GM19193 (cell line): ENCODE data around the gene ADD3.

Experiments used
- POLR2A ChIP-seq: IDR thresholded peaks from 4 replicates; pipeline ENCODE4 v1.6.1; 2011; ENCODE audit not compliant: insufficient read depth, insufficient read length; ENCODE audit errors: extremely low read depth

Gene ADD3

DNA sequence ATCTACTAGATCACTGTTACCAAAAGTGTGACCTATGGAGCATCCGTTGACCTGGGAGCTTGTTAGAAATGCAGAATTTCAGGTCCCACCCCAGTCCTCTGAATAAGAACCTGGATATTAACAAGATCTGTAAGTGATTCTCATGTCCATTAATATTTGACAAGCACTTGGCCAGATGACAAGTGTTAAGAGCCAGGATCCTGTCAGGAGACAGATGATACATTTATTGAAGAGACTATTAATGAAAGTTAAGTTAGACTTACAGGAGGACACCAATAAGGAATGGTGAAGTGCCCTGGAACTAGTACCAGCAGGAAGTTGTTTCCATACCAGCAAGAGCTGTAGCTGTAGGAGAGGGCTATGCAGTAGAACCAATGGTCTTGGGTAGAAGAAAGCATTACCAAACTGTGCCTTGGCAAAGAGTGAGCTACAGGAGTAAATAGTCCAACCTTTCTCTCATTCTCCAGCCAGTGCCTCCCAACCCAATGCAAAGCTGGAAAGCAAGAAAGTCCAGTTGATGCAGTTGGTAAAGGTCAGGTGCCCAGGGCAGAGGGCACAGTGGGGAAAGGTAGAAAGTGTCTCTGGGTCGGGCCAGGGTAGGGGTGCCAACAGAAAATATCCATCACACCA lies 35.3 kb upstream of the ADD3 start:
- no peak for TF ChIP-seq POLR2A

DNA sequence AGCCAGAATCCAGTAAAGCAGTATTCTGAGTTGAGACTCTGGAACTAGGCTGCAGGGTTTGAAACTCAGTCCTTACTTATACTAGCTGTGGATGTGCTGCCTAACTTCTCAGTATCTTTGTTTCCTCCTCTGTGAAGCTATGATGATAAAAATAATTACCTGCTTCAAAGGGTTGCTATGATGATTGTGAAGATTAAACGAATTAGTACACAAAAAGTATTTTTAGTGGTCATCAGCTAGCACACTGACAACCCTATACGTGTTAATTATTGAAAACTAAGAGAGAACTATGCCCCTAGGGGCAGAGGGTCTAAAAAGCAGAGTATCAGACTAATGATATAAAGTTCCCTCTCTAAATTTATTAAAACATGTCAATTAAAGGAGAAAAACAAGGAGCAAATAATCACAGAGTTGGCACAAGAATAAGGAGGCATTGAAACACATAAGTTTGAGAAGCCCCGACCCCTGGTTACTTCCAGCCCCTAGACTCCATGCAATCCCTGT lies 34.4 kb upstream of the ADD3 start:
- TF ChIP-seq POLR2A: no peak

DNA sequence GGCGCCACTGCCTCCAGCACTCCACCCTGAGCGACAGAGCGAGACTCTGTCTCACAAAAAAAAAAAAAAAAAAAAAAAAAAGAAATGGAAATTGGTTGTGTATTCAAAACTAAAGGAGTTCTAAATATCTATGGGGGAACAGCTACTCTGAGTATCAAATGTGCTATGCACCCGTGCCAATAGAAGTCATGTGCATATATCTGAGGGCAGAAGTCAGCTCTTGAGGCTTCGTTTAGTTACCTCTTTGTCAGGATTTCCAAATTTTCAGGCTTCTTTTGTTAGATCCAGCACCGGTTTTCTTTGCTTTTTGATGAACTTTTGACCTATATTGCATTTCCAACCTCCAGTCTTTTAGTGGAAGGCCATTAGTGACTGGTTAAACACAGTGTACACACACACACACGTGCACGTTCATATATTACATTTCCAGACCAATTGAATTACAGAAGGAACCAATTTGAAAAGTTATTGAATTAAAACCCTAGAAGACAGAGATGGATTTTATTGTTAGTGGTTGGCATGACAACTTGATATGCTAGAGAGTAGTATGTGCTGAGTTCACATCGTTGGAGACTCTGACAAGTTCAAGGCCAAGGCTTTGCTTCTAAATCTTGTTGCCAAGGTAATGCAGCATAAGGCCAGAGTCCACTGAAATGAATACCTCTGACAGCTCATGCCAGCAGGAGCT lies 33.1 kb upstream of the ADD3 start:
- TF ChIP-seq POLR2A: no peak

DNA sequence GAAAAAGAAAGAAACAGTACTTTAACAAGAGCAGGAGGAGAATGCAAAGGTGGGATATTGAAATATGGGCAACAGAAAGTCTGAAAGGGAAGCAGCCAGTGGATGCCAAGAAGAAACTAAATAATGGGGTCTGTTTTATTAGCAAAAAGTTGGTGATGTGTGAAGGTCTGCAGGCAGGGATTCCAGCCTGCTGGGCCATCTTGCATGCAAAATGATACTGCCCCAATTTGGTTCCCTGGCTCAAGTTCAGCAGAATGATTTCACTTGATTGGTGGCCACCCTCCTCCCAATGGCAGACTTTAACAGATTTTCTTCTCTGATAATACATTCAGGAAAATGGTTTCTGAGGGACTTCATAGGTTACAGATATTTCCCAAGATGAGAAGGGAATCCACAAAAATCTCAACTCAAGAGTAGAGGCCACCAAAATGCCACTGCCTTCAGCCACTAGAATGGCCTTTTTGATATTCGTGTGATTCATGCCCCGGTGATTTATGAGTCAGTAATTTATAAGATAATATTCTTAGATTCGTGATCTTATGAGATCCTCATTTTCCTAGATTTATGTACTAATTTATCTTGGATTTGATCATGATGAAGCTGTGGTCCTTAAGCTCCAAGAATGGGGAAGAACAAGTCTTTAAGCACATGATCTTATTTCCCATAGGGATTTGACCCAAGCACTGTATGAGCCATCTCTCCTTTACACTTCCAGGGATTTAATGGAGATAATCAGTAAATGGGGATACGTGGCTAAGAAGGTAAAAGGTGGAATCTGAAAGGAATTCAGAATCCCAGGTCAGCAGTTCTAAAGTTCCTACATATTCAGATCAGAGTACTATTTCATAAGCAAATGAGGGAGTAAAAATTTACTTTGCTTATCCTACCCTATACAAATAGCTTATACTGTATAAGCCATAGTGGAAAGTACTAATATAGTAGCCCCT lies 32.3 kb upstream of the ADD3 start:
- TF ChIP-seq POLR2A: no peak

DNA sequence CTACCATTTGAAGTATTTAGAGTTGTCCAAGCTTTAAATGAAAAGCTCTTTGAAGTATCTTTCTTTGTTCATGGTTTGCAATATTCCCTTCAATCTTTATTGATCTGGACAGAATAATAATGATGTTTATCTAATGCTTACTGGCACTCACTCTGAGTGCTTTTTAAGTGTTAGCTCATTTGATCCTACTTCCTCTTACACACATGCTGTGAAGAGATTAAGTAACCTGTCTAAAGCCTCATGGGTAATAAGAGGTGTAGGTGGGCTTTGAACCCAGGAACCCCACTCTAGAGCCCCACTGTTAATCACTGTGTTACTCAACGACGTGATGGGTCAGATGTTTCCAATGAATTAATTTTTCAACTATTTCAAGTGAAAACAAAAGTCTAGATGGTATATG lies 31.1 kb upstream of the ADD3 start:
- no peak for TF ChIP-seq POLR2A

DNA sequence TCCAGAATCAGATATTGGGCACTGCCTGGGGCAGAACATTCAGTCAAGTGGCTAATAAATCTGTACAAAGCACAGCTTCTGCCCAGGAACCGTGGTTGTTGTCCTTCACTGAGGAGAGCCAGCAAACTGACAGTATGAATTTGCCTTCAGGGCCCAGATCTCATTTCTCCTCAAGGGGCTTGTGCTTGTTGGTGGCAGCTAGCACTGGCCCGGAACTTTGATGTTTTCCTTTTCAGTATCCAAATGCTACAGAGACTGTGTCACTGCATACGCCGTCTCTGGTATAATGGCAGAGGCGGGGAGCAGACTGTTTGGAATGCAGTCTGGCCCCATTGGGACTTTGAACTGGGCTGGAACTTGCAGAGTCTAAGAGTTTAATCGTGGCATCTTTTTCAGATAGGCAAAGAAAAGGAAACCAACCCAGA lies 30.4 kb upstream of the ADD3 start:
- no peak for TF ChIP-seq POLR2A

DNA sequence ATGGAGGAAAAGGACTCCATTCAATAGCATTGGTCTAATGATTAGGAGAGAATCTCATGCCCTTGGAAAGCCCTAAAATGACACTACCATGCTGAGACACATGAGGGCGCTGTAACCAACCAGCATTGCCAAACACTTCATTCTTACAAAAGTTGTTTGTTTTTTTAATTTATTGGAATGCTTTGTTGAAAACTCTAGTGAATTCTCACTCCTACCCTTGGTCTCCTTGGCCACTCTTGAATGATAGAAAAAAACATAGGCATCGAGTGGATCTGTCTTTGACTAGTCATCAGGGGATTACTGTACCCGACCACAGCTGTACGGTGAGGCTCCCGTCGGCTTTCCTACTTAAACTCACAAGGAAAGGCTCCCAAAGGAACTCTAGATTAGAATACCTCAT lies 29.3 kb upstream of the ADD3 start:
- no peak for TF ChIP-seq POLR2A

DNA sequence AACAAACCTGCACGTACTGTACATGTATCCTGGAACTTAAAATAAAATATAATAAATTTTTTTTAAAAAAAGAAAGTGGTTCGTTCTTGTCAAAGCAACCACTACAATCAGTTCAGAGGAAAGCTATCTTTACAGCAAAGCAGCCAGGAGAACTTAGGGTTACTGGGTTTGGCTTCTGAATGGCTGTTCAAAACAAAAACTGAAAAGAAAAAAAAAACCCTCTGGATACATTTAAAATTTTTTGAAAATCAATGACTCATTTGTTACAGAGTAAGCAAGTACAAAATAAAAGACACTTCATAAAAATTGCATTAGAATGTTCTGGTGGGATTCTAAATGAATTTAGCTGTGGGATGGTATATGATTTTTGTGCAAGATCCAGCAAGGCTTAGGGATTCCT lies 28.6 kb upstream of the ADD3 start:
- no peak for TF ChIP-seq POLR2A

DNA sequence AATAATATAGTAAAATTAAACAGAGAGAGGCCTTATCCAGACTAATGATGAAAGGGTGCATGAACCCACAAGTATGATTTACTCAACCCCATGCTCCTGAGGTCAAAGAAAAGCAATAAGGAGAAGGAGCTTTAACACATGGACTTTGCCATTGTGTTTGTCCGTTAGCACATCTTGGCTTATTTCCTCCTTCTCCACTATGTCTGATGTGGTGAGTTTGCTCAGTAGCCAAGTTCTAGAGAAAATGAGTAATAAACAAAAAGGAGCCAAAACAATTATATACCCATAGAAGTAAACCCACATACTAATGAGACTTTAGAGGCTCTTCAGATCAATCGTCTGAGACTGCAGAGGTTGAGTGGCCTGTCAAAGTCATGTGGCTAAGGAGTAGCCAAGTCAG lies 26.1 kb upstream of the ADD3 start:
- TF ChIP-seq POLR2A: no peak

DNA sequence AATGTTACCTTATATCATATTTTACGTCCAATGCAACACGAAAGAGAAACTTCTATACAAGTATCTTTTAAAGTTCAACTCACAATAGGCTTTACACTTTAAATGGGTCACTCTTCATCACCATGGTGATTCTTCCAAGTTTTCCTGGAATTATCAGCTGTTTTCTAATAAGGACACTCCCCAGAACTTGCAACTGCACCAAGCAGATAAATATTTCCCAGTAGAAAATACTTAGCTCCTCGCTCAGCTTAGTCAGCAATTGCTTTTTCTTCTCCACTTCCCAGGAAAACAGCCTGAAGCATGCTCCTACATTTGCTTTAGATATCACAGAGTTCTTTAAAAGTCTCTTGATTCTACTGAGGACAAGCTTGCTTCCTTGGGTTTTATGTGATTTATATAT lies 25.7 kb upstream of the ADD3 start:
- no peak for TF ChIP-seq POLR2A

DNA sequence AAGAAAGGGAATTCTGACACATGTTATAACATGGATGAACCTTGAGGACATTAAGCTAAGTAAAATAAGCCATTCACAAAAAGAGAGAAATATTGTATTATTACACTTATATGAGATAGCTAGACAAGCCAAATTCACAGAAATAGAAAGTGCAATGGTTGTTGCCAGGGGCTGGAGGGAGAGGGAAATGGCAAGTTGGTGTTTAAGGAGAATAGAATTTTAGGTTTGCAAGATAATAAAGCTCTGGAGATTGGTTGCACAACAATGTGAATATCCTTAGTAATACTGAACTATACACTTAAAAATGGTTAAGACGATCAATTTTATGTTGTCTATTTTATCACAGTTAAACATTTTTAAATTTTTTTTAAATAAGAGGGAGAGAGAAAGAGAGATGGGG lies 25.0 kb upstream of the ADD3 start:
- TF ChIP-seq POLR2A: no peak

DNA sequence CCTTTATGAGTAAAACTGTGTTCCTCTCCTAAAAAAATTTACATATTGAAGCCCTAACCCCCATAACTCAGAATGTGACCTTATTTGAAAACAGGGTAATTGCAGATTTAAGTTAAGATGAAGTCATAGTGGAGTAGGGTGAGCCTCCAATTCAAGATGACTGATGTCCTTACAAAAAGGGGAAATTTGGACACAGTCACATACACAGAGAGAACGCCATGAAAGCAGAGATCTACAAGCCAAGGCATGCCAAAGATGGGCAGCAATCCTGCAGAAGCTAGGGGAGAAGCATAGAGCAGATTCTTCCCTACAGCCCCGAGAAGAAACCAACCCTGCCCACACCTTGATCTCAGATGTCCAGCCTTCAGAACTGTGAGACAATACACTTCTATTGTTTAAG lies 23.8 kb upstream of the ADD3 start:
- TF ChIP-seq POLR2A: no peak

DNA sequence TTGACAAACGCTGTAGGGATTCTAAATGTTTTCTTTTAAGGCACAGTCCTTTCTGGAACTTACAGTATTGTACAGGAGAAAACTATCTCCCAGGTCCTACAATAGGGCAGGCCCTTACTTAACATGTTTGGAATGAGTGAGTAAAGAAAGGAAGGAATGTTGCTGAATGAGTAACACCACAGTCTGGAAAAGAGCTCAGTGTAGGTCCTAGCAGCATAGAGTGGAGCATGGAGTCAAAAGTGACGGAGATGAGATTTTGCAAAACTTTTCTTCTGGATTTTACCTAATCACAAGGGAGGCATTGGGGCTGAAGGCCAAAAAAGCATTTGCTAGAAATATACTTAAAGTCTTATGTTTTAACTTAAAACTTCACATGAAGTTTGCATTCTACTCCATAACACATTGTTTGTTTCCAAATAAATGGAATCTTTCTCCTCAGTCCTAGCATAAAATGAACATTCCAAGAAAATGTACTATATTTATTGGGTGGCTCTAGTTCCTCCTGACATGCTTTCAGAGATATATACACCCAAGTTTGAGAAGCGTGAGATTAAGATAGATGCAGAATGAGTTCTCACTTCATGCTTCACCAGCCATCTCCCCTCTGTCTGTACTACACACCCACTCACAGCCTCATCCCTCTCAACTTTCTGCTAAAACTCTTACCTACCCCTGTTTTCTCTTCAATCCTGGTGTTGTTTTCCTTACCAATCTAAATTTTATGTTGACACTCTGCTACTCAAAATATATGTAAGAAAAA lies 20.2 kb upstream of the ADD3 start:
- TF ChIP-seq POLR2A: no peak

DNA sequence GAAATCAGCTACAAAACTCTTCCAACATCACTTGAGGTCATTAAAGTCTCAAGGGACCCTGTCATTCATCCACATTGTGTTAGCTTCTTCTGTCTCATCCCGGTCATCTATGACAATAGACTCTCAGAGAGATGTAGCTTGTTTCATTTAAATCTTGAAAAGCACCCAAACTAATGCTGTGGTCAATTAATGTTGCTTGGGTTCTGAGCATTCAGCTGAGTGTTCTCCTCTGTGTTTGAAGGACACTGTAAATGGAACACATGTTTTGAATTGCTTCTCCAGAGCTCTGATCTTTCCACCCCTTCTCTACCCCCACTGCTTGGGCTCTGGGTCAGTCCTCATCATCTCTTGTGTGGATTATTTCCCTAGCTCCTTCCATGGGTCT lies 19.6 kb upstream of the ADD3 start:
- no peak for TF ChIP-seq POLR2A
